Activated T-cell treated with anti-CD3 and anti-CD28 coated beads, Interleukin-2, amount 50 U/mL, for 48 hours (primary cell): ENCODE measurements around the gene GLB1L2.
"Not testable (repeated sequence)": the region's sequence is repeated elsewhere in the genome, so short reads cannot be mapped to it uniquely, and the experiment has no call there.

ENCODE experiments used
- DNase-seq, 2 experiments: peaks; one replicate each; pipeline ENCODE4 v3.0.0-alpha.2; 2020

The GLB1L2 gene

GRCh38 chr11:134330611-134331353 lies 1.0 kb upstream of the GLB1L2 start:
- DNase-seq = no peak

- no peak for DNase-seq
Measured at GRCh38 chr11:134332189-134332631, 422 bp downstream of the GLB1L2 start.

- DNase-seq = no peak
Measured at GRCh38 chr11:134332782-134333181, 994 bp downstream of the GLB1L2 start.

DNA sequence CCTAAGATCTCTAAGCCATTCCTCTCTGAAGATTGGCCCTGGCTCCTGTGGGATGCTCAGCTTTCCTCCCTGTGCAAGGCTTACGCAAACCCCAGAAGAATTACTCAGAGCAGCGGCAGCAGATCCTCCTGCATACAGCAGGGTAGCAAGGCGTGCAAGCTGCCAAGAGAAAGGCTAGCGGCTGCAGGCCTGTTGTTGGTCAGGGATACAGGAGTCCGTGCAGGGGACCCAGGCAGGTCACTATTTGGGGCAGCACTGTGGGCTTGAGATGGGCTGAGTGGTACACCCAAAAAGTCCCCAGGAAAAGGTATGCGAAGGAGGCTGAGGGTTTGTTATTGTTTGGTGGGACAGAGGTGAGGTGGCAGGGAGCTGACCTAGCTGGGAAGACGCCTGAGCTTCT lies 1.5 kb downstream of the GLB1L2 start:
- no peak for DNase-seq

DNA sequence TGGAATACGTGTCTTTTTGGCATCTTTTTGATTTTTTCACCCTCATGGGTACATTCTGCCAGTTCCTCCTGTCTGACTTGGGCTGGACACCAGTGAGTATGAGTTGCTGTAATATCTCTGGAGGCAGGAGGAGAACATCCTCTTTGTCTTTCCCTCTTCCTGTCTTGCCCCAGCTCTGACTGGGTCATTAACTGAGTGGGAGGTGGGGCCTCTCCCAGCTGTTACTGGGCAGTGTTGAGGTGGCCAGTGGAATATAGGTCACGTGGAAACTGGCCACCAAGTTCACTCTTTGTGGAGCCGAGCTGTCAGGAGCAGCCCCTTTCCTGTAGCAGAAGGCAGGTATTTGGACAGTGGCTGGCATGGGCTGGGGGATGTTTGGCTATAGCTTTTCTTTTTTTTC lies 2.2 kb downstream of the GLB1L2 start:
- no peak for DNase-seq

GRCh38 chr11:134334796-134335571 lies 3.2 kb downstream of the GLB1L2 start:
- DNase-seq = no peak

DNA sequence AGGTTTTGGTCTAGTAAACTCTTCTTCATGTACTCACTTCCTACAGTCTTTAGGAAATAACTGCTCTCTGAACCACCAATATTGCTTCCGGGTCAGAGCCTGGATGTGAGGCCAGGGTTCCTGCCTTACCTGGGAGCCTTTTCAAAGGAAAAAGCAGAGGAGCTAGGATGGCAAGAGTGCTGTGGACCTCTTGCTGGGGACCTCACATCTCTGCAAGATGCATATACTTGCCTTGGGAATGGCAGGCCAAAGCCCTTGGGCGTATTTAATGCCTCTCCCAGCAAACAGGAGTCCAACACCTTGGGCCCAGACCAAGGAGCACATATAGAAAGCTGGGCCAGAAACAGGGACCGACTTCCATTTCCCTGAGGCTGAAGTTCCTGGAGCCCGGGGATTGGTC lies 5.3 kb downstream of the GLB1L2 start:
- no peak for DNase-seq

- DNase-seq = no peak
Measured at GRCh38 chr11:134338068-134338467, 6.3 kb downstream of the GLB1L2 start.

DNA sequence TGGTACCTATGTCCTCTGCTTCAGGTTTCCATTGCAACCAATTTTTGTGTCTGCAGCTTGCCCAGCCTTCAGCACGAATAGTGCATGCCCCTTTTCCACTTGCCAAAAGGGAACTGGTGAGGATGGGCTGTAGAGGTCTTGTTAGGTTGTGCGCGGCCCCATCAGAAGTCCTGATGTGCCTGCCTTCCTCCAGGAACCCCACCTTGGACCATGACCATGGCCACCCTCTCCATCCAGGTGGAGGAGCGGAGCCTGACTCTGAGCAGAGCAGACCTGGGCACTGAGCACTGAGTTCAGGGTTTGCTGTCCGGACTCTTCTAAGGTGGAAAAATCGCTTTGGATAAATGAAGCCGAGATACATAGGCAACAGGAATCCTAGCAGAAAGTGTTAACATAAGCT lies 6.9 kb downstream of the GLB1L2 start:
- no peak for DNase-seq

DNA sequence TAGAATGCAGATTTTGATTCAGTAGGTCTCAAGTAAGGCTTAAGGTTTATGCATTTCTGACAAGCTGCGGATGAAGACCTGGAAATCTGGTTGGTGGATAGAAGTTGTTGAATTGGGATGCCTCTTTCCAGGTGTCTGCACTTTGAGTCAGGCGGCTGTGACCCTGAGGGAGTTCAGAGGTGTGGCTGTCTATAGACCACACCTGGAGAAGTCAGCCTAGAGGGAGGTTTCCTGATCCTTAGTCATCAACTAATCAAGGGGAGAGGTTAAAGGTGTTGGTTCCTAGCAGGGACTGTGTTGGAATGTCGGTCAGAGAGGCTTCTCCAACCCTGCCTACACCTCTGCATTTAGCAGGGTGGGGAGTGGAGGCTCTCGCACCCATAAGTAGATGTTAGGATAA lies 8.0 kb downstream of the GLB1L2 start:
- no peak for DNase-seq

- DNase-seq = no peak
Measured at GRCh38 chr11:134340354-134340964, 8.7 kb downstream of the GLB1L2 start.

GRCh38 chr11:134341805-134342571 lies 10.2 kb downstream of the GLB1L2 start:
- DNase-seq = no peak

DNA sequence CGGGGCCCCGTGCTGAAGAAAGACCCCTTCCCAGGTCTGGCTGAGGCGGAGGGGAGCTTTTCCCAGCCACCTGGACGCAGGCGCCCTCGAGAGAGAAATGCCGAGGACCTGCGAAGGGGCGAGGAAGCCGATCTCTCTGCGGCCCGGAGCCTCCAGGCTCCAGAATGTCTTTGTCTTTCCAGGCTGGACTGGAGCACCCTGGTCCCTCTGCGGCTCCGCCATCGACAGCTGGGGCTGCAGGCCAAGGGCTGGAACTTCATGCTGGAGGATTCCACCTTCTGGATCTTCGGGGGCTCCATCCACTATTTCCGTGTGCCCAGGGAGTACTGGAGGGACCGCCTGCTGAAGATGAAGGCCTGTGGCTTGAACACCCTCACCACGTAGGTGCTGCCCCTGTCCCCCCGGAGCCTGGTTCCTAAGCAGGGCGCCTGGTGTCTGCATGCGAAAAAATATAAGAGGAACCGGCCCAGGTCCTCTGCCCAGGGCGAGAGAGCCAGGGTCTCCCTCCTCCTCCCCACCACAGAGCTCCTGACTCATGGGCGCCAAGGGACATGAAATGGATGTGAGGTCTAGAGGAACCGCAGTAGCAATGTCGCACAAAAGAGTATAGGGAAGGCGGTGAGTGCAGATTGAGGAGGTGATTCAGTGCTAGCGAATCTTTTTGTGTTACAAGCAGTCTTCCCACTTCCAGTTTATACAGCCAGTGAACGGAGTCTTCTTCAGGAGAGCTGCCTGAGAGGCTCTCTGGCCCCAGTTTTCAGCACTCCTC lies 11.0 kb downstream of the GLB1L2 start:
- DNase-seq = no peak

- DNase-seq = no peak
Measured at GRCh38 chr11:134343646-134344045, 11.9 kb downstream of the GLB1L2 start.

GRCh38 chr11:134344497-134345236 lies 12.9 kb downstream of the GLB1L2 start:
- not testable (repeated sequence) for DNase-seq

DNA sequence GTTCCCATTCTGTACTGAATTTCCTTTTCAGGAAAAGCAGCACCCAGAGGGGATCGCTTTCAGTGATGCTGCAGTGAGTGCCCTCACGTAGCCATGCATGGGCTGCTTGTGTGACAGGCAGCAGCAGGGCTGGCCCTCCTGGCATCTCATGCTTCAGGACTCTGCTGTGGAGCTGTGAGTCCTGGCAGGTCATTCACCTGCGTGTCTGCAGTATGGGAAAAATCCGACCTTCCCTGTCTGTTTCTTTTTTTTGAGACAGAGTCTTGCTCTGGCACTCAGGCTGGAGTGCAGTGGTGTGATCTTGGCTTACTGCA lies 13.4 kb downstream of the GLB1L2 start:
- DNase-seq = no peak

DNA sequence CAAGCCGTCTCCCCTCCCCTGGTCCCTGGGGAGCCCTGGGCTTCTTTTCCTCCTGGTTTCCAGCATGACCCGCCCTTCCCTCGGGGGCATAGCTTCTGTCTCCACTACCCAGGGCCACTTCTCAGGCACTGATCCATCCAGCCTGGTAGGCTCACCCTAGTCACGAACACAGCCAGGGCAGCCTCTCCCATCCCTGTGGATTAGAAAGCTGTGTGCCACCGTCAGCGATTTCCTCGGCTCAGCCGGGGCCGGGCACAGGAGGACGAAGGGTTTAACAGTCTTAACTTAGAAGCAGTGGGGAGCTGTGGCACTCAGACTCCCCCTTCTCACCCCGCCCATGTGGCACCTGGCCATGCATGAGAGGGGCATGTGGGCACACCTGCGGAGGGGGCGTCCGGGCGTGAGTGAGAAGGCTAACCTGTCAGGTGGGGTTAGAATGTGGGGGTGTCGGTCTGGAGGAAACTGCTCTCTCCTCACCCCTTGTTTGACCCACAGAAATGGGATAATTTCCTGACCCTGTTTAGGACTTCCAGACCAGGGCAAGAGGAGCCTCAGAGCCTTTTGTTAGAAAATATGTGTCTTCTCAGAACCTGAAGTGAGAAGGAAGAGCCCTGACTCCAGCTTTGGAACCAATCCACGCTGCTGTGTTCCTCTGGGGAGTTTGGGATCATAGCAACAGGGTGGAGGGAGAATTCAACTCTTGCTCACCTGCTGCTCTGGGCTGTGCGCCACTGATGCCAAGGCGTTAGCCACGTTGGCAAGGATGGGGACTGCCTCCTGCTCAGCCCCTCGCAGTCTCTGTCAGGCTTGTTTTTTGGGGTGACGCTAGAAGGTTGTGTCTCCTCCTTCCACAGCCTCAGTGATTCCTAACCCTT lies 14.6 kb downstream of the GLB1L2 start:
- DNase-seq = peak in 1 of 2 experiments; percentile 11

DNA sequence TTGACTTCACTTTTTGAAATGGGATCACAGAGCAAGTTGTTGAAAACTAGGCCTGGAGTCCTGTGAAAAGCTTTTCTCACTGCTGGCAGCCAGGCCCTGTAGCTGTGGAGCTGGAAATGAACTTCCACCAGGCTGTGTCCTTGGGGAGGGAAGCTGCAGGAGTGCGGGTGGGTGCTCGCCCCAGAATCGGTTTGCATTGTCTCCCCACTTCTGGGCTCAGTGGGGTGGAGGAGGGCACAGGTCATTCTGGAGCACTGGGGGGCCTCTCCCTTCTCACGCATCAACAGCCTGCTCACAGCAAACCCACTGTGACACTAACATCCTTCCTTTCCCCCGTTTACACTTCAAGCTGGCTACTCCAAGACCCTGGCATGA lies 15.2 kb downstream of the GLB1L2 start:
- peak in 1 of 2 experiments; percentile 2 for DNase-seq

- DNase-seq = peak in 1 of 2 experiments; percentile 9
Measured at GRCh38 chr11:134347441-134347840, 15.7 kb downstream of the GLB1L2 start.

DNA sequence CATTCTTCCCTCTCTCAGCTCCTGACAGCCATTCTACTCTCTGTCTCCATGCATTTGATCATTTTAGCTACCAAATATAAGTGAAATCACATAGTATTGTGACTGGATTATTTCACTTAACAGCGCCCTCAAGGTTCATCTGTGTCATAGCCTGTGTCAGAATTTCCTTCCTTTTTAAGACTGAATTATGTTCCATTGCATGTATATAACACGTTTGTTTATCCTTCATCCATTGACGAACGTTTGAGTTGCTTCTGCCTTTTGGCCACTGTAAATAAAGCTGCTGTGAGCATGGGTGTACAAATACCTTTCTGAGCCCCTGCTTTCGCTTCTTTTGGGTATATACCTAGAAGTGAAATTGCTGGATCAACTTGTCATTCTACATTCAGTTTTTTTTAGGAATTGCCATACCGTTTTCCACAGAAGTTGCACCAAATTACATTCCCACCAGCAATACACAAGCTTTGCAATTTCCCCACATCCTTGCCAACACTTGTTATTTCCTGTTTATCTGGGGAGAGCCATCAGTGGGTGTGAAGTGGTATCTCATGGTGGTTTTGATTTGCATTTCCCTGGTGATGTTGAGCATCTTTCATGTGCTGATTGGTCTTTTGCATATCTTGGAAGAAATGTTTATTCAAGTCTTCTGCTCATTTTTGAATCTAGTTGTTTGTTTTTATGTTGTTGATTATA lies 17.5 kb downstream of the GLB1L2 start:
- no peak for DNase-seq
